IPS-11a (cell line): Measurements from ENCODE around the gene TTC17.

Experiments used
- H3K4me3 ChIP-seq: one replicate; pipeline ENCODE4 v1.5.1; 2013; ENCODE audit warnings: low read depth, low read length, control low read depth

TTC17 gene

DNA sequence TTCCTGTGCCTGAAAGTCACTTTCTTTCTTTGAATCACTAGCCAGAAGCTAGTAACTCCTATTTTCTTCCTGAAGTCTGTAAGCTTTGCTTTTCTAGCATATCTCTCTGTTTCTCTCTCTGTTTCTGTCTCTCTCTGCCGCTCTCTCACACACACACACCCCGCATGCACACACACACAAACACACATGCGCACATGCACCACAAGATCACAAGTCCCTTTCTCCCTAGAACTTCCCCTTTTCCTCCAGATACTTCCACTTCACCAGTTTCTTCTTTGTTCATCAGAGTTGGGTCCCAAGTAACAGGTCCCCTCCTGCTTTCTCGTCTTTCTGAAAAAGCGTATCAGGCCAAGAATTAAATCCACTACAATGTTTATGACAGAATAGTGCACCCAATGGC is 173.3 kb downstream of the TTC17 start:
- no peak overlapping the region for H3K4me3 ChIP-seq

DNA sequence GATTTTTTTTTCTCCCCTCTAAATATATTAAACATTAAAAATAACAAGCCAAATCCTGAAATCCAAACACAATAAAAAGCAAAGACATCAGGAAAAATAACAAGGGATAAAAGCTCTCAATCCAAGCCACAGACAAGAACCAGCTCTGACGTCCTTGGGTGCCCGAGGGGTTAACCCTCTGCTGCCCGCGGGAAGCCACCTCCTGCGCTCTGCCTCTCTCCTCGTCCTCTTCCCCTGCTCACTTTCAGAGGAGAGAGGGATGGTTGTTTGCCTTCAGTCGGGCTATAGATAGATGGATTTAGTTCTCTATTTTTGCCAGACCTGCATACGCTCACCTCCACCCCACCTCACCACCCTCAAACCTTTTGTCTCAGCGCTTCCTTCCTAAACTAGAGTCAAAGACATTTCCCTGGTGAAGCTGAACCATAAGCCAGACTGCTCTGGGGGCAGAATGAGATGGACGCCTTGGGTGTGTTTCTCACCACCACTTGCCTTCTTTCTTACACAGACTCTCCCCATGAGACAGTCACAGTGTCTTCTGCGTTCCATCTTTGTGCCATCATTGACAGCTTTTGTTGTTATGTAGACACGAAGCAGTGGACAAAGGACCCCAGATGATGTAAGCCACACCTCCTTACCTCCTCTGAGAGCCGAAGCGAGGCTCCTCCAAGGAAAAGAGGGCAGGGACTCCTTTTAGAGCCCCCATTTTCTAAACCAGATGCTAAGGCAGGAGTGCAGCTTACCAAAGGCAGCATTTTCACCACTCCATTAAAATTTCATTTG is 179.3 kb downstream of the TTC17 start:
- H3K4me3 ChIP-seq: no peak overlapping the region

DNA sequence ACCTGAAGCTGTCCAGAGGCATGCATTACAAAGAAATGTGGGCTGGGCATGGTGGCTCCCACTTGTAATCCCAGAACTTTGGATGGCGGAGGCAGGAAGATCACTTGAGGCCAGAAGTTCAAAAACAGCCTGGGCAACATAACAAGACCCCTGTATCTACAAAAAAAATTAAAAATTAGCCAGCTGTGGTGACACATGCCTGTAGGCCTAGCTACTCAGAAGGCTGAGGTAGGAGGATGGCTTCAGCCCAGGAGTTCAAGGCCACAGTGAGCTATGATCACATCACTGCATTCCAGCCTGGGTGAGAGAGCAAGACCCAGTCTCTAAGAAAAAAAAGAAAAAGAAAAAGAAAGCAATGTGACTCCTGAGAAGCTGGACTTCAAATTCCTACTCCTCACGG is 183.3 kb downstream of the TTC17 start:
- H3K4me3 ChIP-seq: no peak overlapping the region

DNA sequence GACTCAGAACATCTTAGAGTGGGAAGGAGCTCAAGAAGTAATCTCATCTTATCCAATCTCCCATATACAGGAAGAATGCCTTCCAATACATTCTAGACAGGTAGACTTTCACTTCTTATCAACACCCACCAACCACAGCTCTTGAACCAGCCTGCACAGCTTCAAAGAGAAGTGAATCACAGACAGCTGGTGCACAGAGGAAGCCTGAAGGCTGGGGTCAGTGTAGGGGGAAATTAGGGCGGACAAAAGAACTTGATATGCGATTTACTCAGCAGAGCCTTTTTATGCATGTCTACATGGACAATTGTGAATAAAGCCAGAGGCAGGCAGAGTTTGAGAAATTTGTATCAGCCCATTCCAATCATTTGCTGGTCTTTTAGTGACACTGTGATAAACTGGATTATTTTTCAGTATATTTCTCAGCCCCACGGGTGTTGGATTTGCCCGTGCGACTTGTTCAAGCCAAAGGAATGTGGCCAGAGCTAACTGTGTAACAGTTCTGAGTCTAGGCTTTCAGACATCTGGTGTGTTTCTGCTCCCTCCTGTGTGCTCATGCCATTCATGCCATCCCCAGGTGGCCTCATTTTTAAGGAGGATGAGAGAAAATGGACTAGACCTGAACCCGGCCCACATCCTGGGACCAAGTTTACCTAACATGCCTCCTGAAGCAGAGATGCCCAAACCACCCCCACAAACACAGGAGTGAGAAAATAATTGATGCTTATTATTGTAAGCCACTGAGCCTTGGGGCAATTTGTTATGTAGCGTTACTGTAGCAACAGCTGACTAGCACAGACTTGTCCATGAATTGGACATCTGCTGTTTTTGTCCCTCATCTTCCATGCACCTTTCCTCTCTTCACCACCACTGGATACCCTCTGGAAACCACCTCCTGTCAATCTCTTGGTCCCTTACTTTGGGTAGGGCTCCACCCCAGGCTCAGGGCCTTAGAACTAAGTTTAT is 184.3 kb downstream of the TTC17 start:
- no peak overlapping the region for H3K4me3 ChIP-seq
